RWPE2 (cell line): ENCODE results near the gene SLC7A9.
"Not testable (repeated sequence)": the region's sequence is repeated elsewhere in the genome, so short reads cannot be mapped to it uniquely, and the experiment has no call there.

Experiments
- ATAC-seq: fragments of 200-7000 bp; cut with Tn5 transposase; 3 replicates; pipeline ENCODE4 v1.9.1; 2021; ENCODE audit warnings: low read depth
- DNase-seq: peaks from one replicate; pipeline ENCODE4 v3.0.0-alpha.2; 2020; ENCODE audit warnings: low spot score
- H3K27ac ChIP-seq: fragments of 450-650 bp; 2 replicates; pipeline ENCODE4 v1.5.1; 2017; ENCODE audit warnings: mild to moderate bottlenecking; ENCODE audit not compliant: poor library complexity, severe bottlenecking
- H3K27me3 ChIP-seq: fragments of 250-450 bp; sonication (Bioruptor Pico); 2 replicates; pipeline ENCODE4 v1.5.1; 2021; ENCODE audit warnings: mild to moderate bottlenecking, moderate library complexity; ENCODE audit not compliant: insufficient read depth, poor library complexity, severe bottlenecking
- H3K36me3 ChIP-seq: fragments of 250-450 bp; sonication (Bioruptor Pico); 2 replicates; pipeline ENCODE4 v1.5.1; 2020; ENCODE audit warnings: low read depth, mild to moderate bottlenecking, moderate library complexity
- H3K4me1 ChIP-seq: fragments of 250-450 bp; sonication (Bioruptor Pico); 2 replicates; pipeline ENCODE4 v1.5.1; 2021; ENCODE audit warnings: mild to moderate bottlenecking, moderate library complexity; ENCODE audit not compliant: insufficient read depth, poor library complexity, severe bottlenecking
- H3K4me3 ChIP-seq: fragments of 250-450 bp; sonication (Bioruptor Pico); 2 replicates; pipeline ENCODE4 v1.5.1; 2021; ENCODE audit warnings: mild to moderate bottlenecking, moderate library complexity; ENCODE audit not compliant: severe bottlenecking
- H3K9me3 ChIP-seq: fragments of 250-450 bp; sonication (Bioruptor Pico); 2 replicates; pipeline ENCODE4 v1.5.1; 2021; ENCODE audit warnings: mild to moderate bottlenecking, moderate library complexity; ENCODE audit not compliant: severe bottlenecking
- CTCF ChIP-seq: fragments of 450-650 bp; IDR thresholded peaks from one replicate; pipeline ENCODE4 v1.5.1; 2017; ENCODE audit warnings: mild to moderate bottlenecking, moderate library complexity; ENCODE audit not compliant: poor library complexity, severe bottlenecking

The SLC7A9 gene

DNA sequence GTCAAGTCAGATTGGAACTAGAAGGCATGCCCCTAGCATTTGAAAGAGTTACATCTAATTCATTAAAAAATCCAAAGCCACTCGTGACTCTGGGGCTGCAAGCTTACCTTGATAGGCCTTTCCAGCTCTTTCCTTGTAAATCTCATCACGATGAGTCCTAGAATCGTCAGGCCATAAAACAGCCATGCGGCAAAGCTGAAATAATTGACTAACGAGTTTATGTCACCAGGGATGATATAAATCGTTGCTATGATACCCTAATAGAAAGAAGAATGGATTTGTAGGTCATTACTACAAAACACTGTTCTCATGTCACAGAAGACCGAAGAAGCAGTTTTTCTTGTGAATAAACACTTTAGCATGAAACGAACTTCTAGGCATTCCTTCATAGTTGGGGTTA is 27.5 kb downstream of the SLC7A9 start:
- no peaks in the 10 kb centered on the region for H3K36me3 ChIP-seq
- no peaks in the 10 kb centered on the region for H3K27me3 ChIP-seq
- no peaks in the 10 kb centered on the region for H3K4me1 ChIP-seq
- DNase-seq (no peak), ATAC-seq (no peak)
- H3K4me3 ChIP-seq = no peak overlapping the region
- H3K9me3 ChIP-seq = peaks cover 3% of the 10 kb centered on the region
- no peak overlapping the region for H3K27ac ChIP-seq
- no peak for TF ChIP-seq CTCF

GRCh38 chr19:32837531-32837930 is 32.0 kb downstream of the SLC7A9 start:
- TF ChIP-seq CTCF = no peak
- peaks cover 3% of the 10 kb centered on the region for H3K9me3 ChIP-seq
- no peaks in the 10 kb centered on the region for H3K36me3 ChIP-seq
- H3K4me1 ChIP-seq = no peaks in the 10 kb centered on the region
- no peak for DNase-seq
- no peaks in the 10 kb centered on the region for H3K27me3 ChIP-seq
- ATAC-seq = no peak
- no peak overlapping the region for H3K4me3 ChIP-seq
- no peak overlapping the region for H3K27ac ChIP-seq

DNA sequence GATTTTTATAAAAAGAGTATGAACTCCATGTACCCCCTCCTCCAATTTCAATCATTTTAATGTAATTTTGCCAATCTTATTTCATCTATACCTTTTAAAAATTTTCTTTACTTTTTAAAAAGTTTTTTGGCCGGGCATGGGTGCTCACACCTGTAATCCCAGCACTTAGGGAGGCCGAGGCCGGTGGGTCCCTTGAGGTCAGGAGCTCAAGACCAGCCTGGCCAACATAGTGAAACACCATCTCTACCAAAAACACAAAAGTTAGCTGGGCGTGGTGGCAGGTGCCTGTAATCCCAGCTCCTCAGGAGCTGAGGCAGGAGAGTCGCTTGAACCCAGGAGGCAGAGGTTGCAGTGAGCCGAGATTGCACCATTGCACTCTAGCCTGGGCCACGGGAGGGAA is 36.2 kb downstream of the SLC7A9 start:
- H3K27me3 ChIP-seq, ATAC-seq, H3K36me3 ChIP-seq, H3K4me3 ChIP-seq, DNase-seq, H3K27ac ChIP-seq, H3K4me1 ChIP-seq, H3K9me3 ChIP-seq: not testable (repeated sequence)

- ATAC-seq, H3K27me3 ChIP-seq, H3K27ac ChIP-seq, DNase-seq, H3K9me3 ChIP-seq, H3K4me1 ChIP-seq, H3K4me3 ChIP-seq, H3K36me3 ChIP-seq: not testable (repeated sequence)
Measured at GRCh38 chr19:32832825-32833224, 36.7 kb downstream of the SLC7A9 start.

GRCh38 chr19:32832094-32832493 is 37.5 kb downstream of the SLC7A9 start:
- not testable (repeated sequence) for H3K4me3 ChIP-seq, H3K36me3 ChIP-seq, H3K9me3 ChIP-seq, H3K27me3 ChIP-seq, H3K27ac ChIP-seq, ATAC-seq, H3K4me1 ChIP-seq, DNase-seq

DNA sequence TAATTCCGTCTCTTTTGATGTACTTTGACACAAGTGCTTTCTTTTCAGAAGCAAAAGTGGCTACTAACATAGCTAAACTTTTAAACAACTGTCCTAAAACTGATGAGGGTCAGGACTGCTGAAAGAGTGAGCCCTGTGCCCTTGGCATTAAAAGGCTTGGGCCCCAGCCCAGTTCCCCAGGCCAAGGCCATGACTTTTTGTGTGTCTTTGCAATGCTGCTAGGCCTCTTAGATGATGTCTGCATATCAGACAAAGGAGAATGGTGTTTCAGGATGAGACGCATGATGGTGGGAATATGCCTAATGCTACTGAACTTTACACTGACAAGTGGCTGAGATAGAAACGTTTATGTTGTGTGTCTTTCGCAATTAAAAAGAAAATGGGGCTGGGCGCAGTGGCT is 38.0 kb downstream of the SLC7A9 start:
- Histone ChIP-seq H3K4me1 (no peaks in the 10 kb centered on the region), H3K27me3 (no peaks in the 10 kb centered on the region), H3K27ac (no peak overlapping the region), H3K4me3 (no peak overlapping the region), H3K36me3 (no peaks in the 10 kb centered on the region), H3K9me3 (no peaks in the 10 kb centered on the region)
- ATAC-seq (no peak), DNase-seq (no peak)
- TF ChIP-seq CTCF = no peak
